GM18873 (cell line): ENCODE data around the gene DHRS3.
"Not testable (repeated sequence)": the region's sequence is repeated elsewhere in the genome, so short reads cannot be mapped to it uniquely, and the experiment has no call there.

Experiments
- ATAC-seq: cut with Tn5 transposase; IDR thresholded peaks from one replicate; pipeline ENCODE4 v1.9.1; 2021; ENCODE audit warnings: mild to moderate bottlenecking, moderate library complexity, moderate number of reproducible peaks; ENCODE audit not compliant: unreplicated experiment, low FRiP score

DHRS3 gene

DNA sequence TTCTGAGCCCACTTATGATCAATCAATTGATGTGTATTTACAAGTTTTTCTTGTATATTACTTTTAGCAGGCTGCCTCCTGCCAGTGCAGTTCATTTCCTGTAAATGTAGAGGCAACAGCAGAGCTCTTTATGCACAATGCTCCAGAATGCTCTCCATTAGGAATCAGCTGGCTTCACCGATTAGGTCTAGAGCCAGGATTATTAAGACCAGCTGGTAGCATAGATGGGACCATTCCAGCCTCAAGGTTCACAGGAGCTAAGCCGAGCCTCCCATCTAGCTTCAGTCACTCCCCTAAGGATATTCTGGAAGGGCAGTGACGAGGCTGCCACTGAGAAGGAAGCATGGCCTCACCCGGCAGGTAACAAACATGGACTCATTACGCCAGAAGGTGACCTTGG lies 36.8 kb downstream of the DHRS3 start:
- no peak for ATAC-seq

DNA sequence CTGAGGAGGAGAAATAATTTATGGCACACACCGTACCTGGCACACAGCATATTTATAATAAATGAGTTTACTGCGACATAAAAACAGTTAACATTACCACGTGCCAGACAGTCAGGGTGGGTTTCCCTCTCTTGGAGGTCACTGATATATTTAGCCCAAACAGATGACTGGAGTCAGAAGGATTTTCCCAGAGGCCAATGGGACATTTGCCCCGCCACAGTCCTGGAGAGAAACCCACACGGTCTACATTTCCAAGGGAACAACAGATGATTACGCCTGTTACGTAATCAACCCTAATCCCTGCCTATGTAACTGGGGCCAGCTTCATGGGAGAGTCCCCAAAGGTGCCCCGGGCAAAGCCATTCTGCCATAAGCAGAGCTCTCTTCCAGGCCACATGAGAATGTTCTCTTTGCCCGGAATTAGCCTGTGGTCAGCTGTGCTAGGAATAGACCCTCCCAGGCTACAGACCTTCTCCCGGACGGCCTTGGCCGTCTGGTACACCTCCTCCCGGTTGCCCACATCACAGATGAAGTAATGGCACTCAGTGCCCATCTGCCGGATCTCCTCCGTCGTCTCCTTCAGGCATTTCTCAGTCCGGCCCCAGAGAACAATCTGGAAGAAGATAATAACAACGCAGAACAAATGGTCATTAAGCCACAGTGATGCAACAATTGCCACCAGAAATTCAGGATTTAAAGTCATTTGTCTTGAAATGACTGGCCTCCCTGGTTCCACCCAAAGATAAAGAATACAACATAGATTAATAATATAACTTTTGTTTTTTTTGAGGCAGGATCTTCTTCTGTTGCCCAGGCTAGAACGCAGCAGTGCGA lies 37.7 kb downstream of the DHRS3 start:
- no peak for ATAC-seq

DNA sequence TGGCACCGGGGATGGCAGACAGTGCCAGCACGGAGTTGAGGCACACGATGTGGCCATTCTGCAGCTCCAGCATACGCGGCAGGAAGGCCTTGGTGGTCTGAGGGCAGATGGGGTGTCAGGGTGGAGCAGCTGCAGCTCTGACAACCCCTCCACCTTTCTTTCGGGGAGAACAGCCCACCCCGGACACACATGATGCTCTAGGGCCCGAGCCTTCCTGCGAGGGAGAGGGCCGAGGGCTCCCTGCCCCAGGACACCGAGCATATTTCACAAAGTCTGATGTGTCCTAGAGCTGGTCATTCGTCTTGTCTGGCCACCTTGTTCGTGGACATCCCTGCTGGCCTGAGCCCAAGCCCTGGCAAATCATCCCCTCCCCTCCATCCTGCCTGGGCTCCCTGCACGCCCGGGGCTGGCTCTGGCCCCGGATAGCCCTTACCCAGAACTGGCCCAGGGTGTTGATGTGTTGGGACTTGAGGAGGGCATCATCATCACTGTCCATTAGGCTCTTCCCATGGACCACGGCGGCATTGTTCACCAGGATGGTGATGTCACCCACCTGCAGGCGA lies 39.1 kb downstream of the DHRS3 start:
- ATAC-seq, result no peak

GRCh38 chr1:12577020-12577419 lies 41.0 kb downstream of the DHRS3 start:
- ATAC-seq, result no peak

DNA sequence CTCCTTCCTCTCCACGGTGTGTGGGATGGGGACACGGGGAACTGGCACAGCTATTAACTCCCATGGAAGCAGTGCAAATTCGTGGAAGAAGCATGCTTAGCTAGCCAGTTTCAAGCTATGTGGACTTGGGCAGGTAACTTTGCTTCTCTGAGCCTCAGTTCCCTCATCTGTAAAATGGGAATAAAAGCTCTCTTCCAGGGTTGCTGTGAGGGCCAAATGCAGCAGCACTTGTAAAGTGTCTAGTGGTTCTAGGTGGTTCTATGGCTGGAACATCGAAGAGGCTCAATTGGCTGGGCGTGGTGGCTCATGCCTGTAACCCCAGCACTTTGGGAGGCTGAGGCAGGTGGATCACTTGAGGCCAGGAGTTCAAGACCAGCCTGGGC lies 43.3 kb downstream of the DHRS3 start:
- ATAC-seq, result no peak

DNA sequence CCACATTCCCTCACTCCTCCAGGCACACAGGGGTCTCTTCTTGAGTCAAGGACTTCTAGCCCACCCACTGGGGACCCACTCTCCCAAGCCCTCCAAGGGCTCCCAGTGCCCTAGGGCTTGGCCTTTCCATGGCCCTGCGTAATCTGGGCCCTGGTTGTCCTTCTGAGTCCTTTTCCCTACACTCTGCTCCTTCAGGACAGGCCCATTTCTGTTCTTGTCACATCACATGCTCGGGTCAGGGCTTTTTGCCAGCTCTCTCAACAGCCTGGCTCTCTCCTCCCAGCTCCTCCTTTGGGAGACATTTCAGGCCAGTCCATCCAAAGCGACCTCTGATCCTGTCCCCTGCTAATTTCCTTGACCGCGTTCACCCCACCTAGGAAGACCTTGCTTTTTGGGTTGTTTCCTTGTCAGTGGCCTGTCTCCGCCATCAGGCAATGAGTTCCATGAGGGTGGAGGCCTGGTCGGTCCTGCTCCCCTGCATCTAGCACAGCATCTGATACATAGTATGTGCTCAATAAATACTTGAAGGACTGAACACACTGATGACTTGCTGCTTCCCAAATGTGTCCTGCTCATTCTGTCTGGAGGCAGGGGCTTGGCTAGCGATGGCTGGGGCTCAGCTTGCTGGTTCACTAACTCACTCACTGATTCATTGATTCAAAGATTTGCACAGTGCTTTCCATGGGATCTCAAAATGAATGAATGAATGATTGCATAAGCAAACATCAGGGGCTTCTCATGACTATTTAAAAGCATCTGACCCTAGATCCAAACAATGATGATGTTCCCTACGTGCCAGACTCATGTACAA lies 44.8 kb downstream of the DHRS3 start:
- no peak for ATAC-seq

DNA sequence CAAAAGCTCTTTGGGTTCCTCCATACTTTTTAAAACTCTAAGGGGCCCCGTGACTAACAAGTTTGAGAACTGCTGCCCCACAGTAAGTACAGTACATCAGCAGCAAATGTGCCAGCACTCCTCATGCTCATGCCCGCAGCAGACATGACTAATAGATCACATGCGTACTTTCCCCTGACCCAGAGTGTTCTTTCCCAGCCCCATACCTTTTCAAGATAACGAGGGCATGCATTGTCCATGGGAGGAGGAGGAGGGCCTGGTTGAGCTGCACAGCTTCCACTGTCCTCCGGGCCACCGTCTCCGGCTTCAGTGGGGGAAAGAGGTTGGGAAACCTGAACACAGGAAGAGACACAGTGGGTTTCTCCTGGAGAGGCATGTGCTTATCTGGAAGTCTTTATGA lies 45.5 kb downstream of the DHRS3 start:
- no peak for ATAC-seq

GRCh38 chr1:12570291-12570690 lies 47.7 kb downstream of the DHRS3 start:
- ATAC-seq, result no peak

DNA sequence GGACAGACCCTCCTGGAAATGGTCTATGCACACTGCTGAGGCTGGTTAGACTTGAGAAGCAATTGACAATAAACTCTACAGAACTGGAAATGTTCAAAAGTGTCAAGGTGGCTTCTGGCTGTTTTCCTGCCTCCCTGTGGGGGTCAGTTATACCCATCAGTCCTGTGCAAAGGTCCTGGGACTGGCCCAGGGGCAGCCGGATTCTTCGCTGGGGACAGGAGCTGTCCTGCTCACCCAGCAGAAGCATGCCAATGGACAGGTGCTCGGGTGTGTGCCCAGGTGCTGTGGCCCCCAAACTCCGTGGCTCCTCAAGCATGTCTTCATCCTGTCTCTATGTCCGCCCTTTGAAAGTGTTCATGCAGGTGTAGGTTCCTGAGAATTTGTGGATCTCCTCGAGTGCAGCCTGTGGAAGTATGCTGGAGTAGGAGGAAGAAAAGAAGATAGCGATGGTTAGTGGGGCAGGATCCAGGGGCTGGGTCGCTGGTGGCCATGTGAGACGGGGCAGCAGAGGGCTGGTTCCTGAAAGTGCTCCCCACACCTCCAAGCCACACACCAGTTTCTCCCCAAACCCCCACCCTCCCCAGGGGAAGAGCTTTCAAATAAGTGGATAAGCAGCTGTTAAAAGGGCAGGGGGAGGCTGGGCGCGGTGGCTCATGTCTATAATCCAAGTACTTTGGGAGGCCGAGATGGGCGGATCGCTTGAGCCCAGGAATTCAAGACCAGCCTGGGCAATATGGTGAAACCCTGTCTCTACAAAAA lies 49.8 kb downstream of the DHRS3 start:
- ATAC-seq, result no peak

DNA sequence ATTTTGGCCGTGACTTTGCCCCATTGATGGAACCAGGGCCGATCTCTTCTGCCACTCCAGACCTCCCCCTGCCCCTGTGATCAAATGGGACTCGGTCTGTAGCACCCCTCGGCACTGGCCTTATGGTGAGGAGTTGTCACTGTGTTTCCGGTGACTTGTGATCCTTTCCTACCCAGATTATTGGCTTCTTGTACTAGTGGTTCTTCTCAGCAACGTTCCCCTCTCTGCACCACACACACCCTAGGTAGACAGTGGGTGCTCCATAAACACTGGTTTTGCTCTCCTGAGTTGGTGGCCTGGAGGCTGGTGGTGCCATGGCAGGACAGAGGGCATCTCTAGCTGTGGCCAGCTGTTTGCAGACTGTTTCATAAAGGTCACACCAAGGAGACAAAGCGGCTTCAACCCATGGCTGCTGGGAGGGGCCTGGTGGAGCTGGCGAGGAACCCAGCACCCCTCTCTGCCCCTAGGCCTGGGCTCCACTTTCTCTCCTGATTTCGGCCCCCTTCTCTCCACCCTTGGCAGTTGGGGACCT lies 50.7 kb downstream of the DHRS3 start:
- no peak for ATAC-seq

DNA sequence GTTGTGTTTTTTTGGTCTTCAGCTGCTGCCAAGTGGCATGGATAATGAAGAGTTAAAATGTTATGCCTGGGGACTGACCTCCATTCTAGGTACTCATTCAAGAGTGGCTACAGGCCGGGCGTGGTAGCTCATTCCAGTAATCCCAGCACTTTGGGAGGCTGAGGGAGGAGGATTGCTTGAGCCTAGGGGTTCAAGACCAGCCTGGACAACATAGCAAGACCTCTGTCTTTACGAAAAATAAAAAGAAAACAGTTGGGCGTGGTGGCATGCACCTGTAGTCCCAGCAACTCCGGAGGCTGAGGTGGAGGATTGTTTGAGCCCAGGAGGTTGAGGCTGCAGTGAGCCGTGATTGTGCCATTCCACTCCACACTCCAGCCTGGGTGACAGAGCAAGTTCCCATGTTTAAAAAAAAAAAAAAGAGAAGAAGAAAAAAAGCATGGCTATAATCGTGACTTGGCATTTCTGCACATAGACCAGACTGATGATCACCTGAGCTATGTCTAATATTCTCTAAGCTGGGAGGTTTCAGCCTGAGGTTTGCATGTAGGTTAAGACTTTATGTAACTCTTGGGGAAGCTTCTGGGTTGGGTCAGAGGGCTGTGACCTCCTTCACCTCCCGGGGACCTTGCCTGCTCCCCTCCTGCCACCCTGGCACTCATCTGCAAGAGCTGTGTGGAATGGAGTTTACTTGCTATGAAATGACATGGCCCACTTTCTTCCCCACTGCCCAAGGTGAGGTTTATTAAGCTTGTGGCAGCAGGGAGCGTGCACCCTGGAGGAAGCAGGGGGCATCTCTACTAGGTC lies 51.3 kb downstream of the DHRS3 start:
- no peak for ATAC-seq

- no peak for ATAC-seq
These were observed 52.1 kb downstream of the DHRS3 start for GRCh38 chr1:12565966-12566352.

GRCh38 chr1:12565094-12565965 lies 52.7 kb downstream of the DHRS3 start:
- no peak for ATAC-seq

DNA sequence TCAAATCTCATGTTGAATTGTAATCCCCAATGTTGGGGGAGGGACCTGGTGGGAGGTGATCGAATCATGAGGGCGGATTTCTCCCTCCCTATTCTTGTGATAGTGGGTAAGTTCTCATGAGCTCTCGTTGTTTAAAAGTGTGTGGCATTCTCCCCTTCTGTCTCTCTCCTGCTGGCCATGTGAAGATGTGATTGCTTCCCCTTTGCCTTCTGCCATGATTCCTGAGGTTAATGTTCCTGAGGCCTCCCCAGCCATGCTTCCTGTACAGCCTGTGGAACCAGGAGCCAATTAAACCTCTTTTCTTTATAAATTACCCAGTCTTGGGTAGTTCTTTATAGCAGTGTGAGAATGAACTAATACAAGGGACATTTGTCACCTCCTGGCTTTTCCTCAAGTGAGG lies 53.8 kb downstream of the DHRS3 start:
- ATAC-seq, result not testable (repeated sequence)

DNA sequence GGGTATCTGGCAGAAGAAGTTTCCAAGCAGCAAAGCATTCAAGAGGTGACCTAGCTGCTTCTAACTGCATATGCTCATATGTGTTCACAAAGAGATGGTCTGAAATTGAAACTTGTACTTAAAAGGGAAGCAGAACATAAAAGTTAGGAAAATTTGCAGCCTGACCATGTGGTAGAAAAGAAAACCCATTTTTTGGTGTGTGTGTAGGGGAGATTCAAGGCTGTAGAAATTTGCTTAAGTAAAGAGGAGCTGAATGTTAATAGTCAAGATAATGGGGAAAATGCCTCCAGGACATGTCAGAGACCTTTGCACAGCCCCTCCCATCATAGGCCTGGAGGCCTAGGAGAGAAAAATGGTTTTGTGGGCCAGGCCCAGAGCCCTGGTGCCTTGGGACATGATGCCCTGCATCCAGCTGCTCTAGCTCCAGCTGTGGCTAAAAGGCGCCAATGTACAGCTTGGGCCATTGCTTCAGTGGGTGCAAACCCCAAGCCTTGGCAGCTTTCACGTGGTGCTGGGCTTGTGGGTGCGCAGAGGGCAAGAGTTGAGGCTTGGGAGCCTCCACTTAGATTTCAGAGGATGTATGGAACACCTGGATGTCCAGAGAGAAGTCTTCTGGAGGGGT lies 54.9 kb downstream of the DHRS3 start:
- ATAC-seq, result no peak

DNA sequence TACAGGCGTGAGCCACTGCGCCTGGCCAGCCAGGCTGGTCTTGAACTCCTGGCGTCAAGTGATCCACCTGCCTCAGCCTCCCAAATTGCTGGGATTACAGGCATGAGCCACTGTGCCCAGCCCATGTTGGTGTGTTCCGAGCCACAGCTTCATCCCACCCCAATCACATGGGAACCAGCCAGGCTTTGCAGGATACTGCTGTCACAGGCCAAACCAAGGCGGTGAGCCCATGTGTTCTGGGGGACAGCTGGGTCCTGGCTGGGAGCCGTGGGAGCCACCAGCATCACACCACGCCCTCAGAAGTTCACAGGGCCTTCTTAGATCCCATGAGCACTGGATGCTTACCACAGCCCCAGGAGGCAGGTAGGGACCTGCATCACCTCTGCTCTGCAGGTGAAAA lies 56.9 kb downstream of the DHRS3 start:
- ATAC-seq, result no peak

DNA sequence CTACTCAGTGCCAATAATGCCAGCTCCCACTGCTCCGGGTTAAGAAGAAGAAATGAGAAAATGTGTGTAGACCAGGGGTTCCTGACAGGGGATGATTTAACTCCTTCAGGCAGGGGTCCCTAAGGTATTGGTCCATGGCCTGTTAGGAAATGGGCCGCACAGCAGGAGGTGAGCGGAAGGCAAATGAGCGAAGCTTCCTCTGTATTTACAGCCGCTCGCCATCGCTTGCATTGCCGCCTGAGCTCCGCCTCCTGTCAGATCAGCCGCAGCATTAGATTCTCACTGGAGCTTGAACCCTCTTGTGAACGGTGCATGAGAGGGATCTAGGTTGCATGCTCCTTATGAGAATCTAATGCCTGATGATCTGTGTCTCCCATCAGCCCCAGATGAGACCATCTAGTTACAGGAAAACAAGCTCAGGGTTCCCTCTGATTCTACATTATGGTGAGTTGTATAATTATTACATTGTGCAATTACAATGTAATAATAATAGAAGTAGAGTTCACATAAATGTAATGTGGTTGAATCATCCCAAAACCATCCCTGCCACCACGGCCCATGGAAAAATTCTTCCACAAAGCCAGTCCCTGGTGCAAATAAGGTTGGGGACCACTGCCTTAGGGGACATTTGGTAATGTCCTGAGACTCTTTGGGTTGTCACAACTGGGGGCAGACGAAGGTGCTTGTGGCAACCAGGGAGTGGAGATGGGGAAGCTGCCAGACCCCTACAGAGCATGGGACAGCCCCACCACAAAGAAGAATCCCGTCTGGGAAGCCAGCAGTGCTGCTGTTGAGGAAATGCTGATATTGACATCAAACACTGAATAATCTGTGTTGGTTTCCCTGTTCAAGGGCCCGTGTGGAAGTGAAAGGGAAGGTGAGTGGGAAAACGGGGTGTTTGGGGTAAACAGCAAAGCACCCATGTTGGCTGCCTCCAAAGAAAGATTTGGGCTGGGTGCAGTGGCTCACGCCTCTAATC lies 60.8 kb downstream of the DHRS3 start:
- no peak for ATAC-seq
